MV-4-11 (cell line): ENCODE results near the gene INTS14.
"Not testable (repeated sequence)": the region's sequence is repeated elsewhere in the genome, so short reads cannot be mapped to it uniquely, and the experiment has no call there.

ENCODE experiments used
- DNase-seq: peaks from one replicate; lab custom pipeline; 2025; lab: John Stamatoyannopoulos, UW

The INTS14 gene

DNA sequence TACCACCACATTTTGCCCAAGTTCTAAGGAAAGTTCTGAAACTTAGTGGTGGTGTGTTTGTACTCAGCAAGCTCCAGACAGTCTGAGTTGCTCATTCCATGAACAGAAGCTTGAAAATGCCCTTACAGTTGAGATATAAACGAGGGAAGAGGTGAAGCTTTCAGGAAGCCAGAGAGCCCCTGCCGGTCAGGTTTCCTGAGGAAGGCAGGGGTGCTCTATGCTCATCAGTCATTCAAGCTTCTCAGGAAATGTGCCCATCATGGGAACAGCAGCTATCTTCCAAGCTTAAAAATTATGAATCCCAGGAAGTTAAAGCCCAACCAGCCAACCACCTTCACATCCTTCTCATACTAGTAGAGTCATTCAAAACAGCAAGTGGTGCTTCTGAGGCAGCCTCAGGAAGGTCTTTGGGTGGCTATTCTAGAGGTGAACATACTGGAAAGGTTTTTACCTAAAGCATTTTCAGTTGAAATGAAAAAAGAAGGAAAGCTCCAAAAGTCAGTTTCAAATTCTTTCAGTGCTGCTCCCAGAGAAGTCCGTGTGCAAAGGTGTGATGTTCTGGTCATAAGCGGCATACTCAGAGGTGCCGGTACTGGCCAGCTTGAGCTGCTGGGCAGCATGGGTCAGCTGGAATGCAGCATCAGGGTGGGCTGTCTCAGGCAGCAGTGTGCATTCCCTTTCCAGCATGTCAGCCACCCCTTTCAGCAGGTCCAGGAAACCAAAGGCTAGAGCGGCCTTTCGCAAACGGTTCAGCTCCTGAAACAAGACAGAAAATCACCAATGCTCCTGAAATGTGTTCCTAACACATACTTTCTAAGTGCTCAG is 31.8 kb downstream of the INTS14 start:
- no peak for DNase-seq

- peak; percentile 55 for DNase-seq
These were observed 33.6 kb downstream of the INTS14 start for GRCh38 chr15:65577129-65577996.

DNA sequence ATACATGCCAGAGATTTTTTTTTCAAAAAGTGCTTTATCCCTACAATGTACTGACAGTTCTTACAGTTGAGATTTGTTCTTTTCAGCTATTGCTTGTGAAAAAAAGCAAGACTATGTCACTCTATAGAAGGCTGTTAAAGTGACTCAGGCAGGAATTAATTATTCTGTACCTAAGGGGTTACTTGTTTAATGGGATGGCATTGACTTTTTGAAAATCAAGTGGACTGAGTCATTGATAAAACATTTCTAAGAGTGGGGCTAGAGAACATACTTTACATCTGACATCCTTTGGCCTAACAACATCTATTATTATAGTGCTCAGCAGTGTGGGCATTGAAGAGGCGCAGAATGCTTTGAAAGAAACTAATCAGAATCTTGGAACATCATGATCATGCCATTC is 34.3 kb downstream of the INTS14 start:
- DNase-seq, result no peak

- peak; percentile 49 for DNase-seq
These were observed 39.0 kb downstream of the INTS14 start for GRCh38 chr15:65571971-65572370.

- DNase-seq, result no peak
These were observed 41.2 kb downstream of the INTS14 start for GRCh38 chr15:65569728-65570127.

- no peak for DNase-seq
These were observed 49.0 kb downstream of the INTS14 start for GRCh38 chr15:65561934-65562333.

DNA sequence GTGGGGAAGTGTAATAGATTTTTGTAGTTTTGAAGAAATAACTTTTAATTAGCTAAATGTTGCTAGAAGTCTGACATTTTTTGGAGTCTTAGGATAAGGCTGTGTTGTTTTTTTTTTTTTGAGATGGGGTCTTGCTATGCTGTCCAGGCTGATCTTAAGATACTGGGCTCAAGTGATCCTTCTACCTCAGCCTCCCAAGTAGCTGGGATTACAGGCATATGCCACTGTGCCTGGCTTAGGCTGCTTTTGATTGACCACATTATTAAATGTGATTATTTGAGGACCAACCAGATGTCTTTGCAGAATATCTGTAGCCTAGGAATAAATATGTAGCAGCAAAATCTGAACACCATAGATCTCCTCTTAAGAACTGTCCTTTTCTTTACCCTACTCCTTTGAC is 51.0 kb downstream of the INTS14 start:
- no peak for DNase-seq

GRCh38 chr15:65558997-65559760 is 51.8 kb downstream of the INTS14 start:
- DNase-seq, result no peak

- DNase-seq, result no peak
These were observed 52.6 kb downstream of the INTS14 start for GRCh38 chr15:65558336-65558735.

DNA sequence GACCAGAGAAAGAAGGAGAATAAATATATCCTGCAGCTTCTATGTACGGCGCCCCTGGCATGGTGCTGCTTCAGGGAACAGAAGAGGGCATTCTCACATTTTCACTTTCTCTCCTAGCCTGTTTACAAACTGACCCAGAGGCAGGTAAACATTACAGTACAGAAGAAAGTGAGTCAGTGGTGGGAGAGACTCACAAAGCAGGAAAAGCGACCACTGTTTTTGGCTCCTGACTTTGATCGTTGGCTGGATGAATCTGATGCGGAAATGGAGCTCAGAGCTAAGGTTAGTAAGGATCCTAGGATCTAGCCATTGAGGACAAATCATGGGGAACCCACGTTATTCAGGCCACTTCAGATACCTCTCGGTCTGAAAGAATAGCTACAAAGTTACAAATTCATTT is 54.3 kb downstream of the INTS14 start:
- no peak for DNase-seq

DNA sequence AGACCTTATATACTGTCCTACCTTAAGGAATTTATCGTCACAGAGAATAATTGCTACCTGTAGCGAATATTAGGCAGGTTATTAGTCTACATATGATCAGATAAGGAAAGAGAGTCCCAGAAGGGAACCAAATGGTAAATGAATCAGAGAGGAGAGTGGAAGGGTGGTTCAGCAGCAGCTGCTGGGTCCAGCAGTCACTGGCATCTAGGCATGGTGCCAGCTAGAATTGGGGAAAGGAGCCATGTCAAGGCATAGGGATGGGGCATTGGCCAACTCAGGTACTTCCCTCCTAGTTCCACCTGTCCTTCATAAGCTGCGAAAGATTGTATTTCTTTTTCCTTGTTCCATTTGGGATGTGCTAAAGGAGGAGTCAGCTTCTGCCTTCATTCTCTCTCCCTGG is 57.2 kb downstream of the INTS14 start:
- no peak for DNase-seq

GRCh38 chr15:65552851-65553250 is 58.1 kb downstream of the INTS14 start:
- not testable (repeated sequence) for DNase-seq

GRCh38 chr15:65551183-65551582 is 59.7 kb downstream of the INTS14 start:
- no peak for DNase-seq

GRCh38 chr15:65550681-65551098 is 60.2 kb downstream of the INTS14 start:
- peak; percentile 9 for DNase-seq

- not testable (repeated sequence) for DNase-seq
These were observed 61.6 kb downstream of the INTS14 start for GRCh38 chr15:65549288-65549687.

DNA sequence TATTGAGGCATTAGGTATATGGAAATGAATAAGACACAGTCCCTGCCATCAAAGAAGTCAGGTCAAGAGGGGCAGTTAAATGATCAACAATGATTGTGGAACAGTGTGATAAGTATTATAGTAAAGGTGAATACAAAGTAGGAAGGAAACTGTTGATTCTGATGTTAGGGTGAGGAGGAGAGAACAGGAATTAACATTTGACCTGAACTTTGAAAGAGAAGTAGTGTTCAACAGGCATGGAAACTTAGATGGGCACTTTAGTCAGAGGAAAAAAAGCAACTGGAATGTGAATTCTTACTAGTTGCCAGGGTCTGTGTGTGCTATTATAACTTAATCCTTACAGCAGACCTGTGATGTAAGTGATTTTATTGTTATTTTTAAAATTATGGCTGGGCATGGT is 63.1 kb downstream of the INTS14 start:
- DNase-seq, result no peak

- no peak for DNase-seq
These were observed 69.6 kb downstream of the INTS14 start for GRCh38 chr15:65541231-65541820.

DNA sequence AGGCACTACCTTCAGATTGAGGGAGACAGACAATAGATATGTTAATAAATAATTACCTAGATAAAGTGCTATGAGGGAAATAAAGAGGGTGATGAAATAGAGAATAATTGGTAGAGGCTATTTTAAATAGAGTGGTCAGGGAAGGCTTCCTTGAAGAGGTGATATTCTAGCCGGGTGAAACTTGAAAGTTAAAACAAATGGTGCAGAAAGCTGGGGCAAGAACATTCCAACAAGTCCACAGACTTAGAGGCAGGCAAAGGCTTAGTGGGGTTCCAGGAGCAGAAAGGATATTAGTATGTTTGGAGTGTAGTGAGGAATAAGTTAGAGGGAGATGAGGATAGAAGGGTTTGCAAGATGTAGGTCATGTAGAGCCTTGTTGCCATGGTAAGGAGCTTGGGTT is 70.6 kb downstream of the INTS14 start:
- no peak for DNase-seq

- no peak for DNase-seq
These were observed 75.7 kb downstream of the INTS14 start for GRCh38 chr15:65535192-65535591.

GRCh38 chr15:65533057-65533756 is 77.7 kb downstream of the INTS14 start:
- no peak for DNase-seq

DNA sequence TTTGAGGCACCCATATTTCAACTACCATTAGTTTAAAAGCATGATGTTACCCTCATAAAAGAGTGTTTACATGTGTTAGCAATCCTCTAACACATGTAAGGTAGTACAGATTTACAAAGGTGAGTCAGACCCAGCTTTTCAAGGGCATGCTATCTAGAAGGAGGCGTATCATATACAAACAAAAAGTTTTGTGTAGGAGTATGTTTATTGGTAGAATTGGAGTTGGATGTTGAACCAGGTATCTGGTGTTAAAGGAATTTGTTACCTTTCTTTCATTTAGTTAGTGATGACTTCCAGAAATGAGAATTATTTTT is 78.2 kb downstream of the INTS14 start:
- DNase-seq, result no peak
